Fibroblast of skin of right biceps (primary cell): ENCODE results near the gene ASB15.
"Not testable (repeated sequence)": the region's sequence is repeated elsewhere in the genome, so short reads cannot be mapped to it uniquely, and the experiment has no call there.

ENCODE experiments used
- DNase-seq: peaks from one replicate; pipeline ENCODE4 v3.0.0-alpha.2; 2013

Gene ASB15

DNA sequence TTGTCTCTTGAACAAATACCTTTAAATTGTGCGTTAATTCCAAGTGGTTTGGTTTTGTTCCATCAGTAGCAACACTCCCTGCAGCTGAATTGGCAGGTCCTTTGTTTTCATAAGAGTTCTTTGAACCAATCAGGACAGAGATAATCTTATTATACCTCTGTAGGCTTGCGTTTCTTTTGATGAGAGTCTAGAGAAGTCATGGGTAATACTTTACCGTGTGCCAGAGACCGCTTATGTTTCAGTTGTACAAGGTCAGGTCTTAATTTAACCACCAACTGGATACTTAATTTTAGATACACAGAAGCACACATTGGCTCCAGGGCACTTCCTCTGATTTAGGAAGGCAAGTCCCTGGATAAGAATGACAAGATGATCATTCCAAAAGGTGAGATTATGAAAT, at the start of gene ASB15:
Gene ASB15 (plus strand): TSS at position 292 of the 400 bp plus-strand sequence. CDS start 12,682 bp downstream, outside the sequence.
- no peak for DNase-seq

- not testable (repeated sequence) for DNase-seq
Measured at GRCh38 chr7:123552134-123552533, 49.5 kb upstream of the ASB15 start.

DNA sequence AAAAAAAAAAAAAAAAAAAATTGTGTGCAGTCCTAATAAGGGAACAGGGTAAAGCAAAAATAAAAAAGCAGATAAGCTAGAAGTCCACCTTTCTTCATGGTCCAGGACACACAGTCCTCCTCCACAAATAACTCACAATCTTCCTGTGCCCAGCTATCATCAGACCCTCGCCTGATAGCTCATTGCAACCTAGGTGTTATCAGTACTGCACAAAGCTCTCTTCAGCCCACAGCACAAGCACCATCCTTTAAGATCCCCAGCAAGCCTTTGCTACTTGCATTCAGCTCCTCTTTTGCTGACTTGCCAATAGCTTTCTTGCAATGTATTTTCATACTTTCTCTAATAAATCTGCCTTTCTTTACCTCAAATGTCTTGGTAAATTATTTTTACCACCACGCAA, 49.0 kb upstream of the ASB15 start:
- no peak for DNase-seq

DNA sequence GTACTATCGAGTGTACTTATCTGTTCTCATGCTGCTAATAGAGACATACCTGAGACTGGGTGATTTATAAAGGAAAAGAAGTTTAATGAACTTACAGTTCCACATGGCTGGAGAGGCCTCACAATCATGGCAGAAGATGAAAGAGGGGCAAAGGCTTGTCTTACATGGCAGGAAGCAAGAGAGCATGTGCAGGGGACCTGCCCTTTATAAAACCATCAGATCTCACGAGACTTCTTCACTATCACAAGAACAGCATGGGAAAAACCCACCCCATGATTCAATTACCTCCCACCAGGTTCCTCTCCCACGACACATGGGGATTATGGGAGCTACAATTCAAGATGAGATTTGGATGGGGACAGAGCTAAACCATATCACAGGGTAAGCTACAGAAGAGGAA, 48.5 kb upstream of the ASB15 start:
- no peak for DNase-seq

GRCh38 chr7:123555484-123555883, 46.1 kb upstream of the ASB15 start:
- no peak for DNase-seq

- no peak for DNase-seq
Measured at GRCh38 chr7:123557016-123557397, 44.6 kb upstream of the ASB15 start.

DNA sequence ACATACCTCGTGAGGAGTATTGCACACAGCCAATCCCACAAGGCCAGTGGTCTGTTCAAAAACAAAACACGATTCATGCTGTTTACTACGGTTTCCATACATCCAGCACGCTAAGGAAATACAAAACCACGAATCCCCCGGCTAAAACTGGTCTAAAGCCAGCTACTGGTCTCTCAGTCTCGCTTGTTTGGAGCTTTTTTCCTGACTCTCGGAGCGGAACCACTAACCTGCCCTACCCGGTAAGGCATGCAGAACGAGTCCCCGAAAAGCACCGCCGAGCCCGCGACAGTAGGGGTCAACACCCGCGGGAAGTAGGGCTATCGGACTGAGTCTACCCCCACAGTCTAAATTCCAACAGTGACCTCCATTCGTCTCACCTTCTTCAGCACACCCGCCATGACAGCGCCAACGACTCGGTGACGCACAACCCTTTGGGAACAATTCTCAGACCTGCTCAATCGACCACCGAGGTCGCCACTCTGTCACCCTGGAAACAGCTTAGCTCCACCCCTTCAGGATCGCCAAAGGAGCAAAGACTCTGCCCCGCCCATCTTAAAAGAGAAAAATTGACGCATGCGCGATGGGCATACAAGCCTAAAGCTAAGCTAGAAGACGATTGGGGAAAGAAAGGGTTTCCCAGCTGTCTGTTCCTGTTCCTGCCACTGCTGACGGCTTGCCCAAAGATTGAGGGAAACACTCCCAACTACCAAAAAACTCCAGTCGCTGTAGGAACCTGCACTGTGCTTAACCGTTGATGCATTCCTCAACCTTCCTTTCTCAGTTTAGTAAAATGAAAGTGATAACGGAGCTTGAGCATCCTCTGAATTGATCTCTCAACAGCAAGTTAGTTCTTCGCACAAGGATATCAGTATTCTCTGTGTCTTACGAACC, 44.0 kb upstream of the ASB15 start, which contains the start of gene NDUFA5:
Gene NDUFA5 (minus strand): TSS at position 421 of the 891 bp plus-strand sequence. CDS start 23 bp downstream, at position 398.
- DNase-seq = peak; percentile 99

- DNase-seq = no peak
Measured at GRCh38 chr7:123558289-123558874, 43.2 kb upstream of the ASB15 start.

DNA sequence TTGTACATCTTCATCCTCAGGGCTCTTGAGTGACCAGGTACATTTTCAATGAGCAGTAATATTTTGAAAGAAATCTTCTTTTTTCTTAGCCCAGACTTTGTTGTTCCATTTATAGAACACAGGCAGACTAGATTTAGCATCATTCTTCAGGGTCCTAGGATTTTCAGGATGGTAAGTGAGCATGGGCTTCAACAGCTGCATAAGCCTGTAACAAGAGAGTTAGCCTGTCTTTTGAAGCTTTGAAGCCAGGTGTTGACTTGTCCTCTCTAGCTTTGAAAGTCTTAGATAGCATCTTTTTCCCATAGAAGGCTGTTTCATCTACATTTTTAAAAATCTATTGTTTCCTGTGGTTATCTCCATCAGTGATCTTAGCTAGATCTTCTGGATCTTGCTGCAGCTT, 39.5 kb upstream of the ASB15 start:
- no peak for DNase-seq

GRCh38 chr7:123569352-123570010, 32.1 kb upstream of the ASB15 start:
- DNase-seq = no peak

DNA sequence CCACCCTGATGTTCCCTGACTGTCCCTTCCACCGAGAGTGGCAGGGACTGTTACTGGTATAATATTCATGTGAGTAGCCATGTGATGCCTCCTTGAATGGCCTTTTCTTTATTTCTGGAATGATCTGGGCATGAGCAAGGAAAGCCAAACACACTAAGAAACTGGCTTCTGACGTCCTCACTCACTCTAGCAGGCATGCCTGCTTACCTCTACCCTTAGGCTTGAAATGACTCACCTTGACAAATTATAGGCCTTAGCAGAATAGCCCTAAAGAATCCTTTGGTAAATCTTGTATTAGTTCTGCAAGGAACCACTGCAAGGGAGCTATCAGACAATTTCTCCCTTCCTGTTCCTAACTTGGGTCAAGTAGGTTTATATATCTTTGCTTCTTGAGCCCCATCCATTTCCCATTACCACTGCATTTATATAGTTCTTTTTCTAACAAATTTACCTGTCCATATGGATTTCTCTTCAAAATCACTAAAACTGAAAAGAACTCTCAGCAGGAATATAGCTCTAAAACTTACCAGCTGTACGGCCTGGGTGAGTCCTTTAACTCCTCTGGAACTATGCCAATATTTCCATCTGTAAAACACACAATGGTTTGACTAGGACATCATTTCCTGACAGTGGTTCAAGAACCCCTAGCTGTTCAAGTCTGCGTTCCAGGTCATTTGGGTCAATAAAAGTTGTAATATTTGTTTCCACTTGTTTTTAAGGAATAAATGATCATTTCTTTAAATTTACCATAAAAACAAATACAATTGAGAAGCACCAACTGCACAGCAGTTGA, 31.0 kb upstream of the ASB15 start:
- no peak for DNase-seq

DNA sequence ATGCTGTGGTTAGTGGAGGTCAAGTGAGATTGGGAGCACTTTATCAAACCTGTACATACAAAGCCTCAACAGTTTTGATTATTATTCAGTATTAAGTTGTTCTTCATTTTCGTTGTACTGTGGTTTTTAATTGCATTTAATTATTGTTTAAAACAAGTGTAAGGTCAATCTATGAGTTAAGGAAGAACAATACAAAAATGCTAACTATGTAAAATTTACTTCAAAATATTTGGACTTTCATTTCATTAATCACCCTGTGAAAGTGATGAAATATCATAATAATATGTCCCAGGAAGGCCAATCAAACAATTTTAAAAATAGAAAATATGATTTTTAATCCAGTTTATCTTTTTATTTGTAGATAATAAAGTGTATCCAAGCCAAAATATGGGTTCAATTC, 30.4 kb upstream of the ASB15 start:
- no peak for DNase-seq

- peak; percentile 1 for DNase-seq
Measured at GRCh38 chr7:123571684-123572083, 29.9 kb upstream of the ASB15 start.

- DNase-seq = no peak
Measured at GRCh38 chr7:123573341-123573740, 28.3 kb upstream of the ASB15 start.

GRCh38 chr7:123573896-123574467, 27.6 kb upstream of the ASB15 start:
- DNase-seq = no peak

DNA sequence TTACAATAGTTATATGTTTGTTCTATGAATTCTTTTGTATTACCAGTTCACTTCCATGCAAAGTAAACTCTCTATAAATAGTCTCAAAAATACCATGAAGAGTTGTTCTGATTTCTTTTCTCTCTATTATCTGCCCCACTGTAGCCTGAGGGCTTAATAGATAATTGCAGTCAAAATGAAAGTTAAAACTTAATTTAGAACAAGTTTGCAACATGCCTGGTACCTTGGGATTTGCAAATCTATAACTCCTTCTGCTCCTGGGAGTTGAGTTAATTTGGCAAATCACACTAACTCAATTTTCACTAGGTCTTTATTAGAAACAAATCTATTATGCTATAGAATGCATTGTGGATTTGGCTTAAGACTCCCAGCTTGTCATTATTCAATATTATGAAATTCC, 22.2 kb upstream of the ASB15 start:
- DNase-seq = no peak

DNA sequence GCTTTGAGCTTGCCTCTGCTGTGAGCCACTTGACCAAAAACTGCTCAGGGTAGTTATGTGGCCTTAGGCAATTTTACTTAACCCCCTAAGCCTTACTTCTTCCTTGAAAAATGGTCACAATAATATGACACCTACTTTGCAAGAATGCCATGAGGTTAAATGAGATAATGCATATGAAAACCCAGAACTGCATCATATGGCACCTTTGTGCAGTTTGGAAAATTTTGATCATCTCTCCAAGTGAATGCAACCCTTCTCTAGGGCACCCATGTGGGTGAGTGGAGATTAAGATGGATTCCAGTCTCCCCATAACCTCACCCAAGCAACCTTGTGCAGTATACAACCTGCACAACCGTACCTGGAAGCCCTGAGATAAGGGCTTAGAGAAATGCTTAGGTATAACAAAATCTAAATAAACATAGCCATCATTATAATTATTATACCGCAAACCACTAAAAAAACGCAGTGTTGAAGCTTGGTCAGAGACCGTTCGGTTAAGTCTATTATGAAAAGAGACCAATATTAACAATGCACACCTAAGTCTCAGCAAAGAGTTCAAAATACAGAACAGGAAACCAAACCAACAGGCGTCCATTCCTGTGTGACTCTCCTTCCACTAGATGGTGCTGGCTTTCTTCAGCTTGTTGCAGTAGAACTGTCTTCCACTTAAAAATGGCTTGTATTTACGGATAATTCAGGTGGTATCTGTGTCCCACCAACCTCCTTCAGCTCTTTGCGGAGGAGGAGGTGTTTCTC, 21.0 kb upstream of the ASB15 start:
- DNase-seq = peak; percentile 14

DNA sequence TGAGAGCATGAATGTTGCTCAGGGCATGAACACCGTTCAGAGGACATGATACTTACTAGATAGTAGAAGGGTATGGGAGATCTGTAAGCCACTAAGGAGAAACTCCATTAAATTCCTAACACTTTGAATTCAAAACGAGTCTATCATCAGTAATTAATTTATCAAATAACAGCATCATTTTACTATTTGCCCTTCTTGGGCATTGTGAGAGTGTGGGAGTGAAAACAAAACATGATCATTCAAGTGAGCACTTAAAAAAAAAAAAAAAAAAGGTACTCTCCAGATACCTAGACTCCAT, 20.5 kb upstream of the ASB15 start:
- no peak for DNase-seq

- DNase-seq = no peak
Measured at GRCh38 chr7:123583821-123584220, 17.8 kb upstream of the ASB15 start.

DNA sequence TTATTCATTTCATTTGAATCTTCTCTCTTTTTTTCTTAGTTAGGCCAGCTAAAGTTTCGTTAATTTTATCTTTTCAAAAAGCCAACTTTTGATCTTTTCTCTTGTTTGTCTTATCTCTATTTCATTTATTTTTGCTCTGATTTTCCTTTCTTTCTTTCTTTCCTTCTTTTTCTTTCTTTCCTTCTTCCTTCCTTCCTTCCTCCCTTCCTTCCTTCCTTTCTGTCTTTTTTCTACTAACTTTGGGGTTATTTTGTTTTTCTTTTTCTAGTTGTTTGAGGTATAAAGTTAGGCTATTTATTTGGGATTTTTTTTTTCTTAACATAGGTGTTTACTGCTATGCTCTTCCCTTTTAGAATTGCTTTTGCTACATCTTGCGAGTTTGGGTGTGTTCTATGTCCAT, 13.2 kb upstream of the ASB15 start:
- DNase-seq = no peak

DNA sequence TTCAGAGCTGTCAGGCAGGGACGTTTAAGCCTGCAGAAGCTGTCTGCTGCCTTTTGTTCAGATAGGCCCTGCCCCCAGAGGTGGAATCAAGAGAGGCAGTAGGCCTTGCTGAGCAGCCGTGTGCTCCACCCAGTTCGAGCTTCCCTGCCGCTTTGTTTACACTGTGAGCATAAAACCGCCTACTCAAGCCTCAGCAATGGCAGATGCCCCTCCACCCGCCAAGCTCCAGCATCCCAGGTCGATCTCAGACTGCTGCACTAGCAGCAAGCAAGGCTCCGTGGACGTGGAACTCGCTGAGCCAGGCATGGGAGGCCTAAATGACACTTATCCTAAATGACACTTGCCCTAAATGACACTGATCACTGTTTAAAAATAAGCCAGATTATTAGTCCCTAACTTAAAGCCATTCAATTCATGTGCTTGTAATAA, 6.8 kb upstream of the ASB15 start:
- no peak for DNase-seq

DNA sequence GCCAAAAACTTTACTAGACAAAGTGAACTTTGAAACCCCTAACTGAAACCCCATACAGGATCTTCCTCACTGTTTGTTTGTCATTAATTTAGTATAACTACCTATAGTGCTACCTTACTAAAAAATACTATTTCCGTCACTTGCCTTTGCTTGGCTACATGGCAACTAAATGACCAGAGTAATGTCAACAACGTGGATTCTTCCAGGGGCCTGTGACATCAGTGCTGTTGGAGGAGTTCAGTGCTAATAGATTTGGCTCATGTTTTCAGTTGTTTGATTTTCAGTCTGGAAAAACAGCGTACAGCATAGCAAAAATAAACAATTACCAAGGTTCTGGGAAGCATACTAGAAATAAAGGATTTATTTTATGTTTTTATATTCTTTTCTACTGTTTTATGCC, 3.0 kb upstream of the ASB15 start:
- no peak for DNase-seq
